MCF 10A (cell line): ENCODE data around the gene CMTM5. TPM values are rescaled to one million over a fixed set of nuclear protein-coding genes. Genes with fewer than 3 reads are reported as not detected.

ENCODE experiments used
- BruUV-seq: library from RNA; stranded (reverse); fragments of 400-500 nt; replicated peaks from 2 replicates; lab custom pipeline; 2021; lab: Mats Ljungman, UMichigan
- CTCF ChIA-PET: fragments of 300-600 bp; sonication (Branson Sonifier 250); formaldehyde crosslinking; extraction: SDS; loops from one replicate; lab custom pipeline; 2021; ENCODE audit warnings: antibody characterized with exemption, inconsistent platforms; lab: Yijun Ruan, JAX
- POLR2A ChIA-PET: fragments of 300-600, 350-650 bp; sonication (Branson Sonifier 250); formaldehyde crosslinking; extraction: SDS; loops from one replicate; lab custom pipeline; 2020; ENCODE audit warnings: antibody characterized with exemption, inconsistent platforms; lab: Yijun Ruan, JAX
- DNase-seq: peaks from one replicate; pipeline ENCODE4 v3.0.0-alpha.2; 2018; ENCODE audit not compliant: unreplicated experiment
- H3K27ac Mint-ChIP-seq: one replicate; pipeline ENCODE4 v1.8.0; 2022; ENCODE audit warnings: mild to moderate bottlenecking, low read depth, mixed read lengths; ENCODE audit not compliant: unreplicated experiment
- H3K27me3 Mint-ChIP-seq: one replicate; pipeline ENCODE4 v1.8.0; 2022; ENCODE audit warnings: mixed read lengths; ENCODE audit not compliant: insufficient read depth, unreplicated experiment
- H3K36me3 Mint-ChIP-seq: one replicate; pipeline ENCODE4 v1.8.0; 2022; ENCODE audit warnings: mild to moderate bottlenecking, moderate library complexity, mixed read lengths; ENCODE audit not compliant: insufficient read depth, unreplicated experiment
- H3K4me1 Mint-ChIP-seq: one replicate; pipeline ENCODE4 v1.8.0; 2022; ENCODE audit warnings: mixed read lengths; ENCODE audit not compliant: insufficient read depth, unreplicated experiment
- H3K4me3 Mint-ChIP-seq: one replicate; pipeline ENCODE4 v1.8.0; 2022; ENCODE audit warnings: mild to moderate bottlenecking, moderate library complexity, mixed read lengths; ENCODE audit not compliant: unreplicated experiment
- H3K9me3 Mint-ChIP-seq: one replicate; pipeline ENCODE4 v1.8.0; 2022; ENCODE audit warnings: mixed read lengths; ENCODE audit not compliant: unreplicated experiment
- intact Hi-C: fragments of 100-400 bp; cut with micrococcal nuclease; formaldehyde crosslinking; loops from 2 replicates; pipeline ENCODE4 v1.14.1; 2022
- total RNA-seq: library from RNA; stranded (reverse); gene quantifications from 2 replicates; pipeline ENCODE4 v1.2.3, GENCODE V29; 2022
- TF ChIP-seq, protein P1 (sequence below): fragments of 200-600 bp; IDR thresholded peaks from one replicate; pipeline ENCODE4 v1.8.0; 2022; ENCODE audit warnings: antibody characterized with exemption, mild to moderate bottlenecking; ENCODE audit not compliant: unreplicated experiment

CMTM5 gene
- total RNA-seq, 1 experiment from 2014 or later: not detected

DNA sequence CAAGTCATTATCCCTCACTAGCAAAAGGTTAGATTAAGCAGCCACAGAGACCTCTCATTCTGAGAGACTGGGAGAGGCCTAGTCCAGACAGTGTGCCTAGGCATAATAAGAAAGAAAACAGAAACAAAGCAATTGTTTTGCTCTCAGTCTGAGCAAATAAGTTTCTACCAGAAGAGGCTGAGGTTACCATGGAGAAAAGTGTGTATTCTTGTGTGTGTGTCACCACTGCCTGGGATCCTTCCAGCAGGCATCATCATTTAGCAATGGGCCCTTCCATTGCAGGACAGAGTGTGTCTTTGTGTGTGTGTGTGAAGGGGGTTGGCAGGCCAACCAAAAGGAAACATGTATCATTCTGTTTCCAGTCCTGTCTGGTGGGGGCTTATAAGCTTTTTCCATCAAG, 15.5 kb upstream of the CMTM5 start:
- Mint-ChIP-seq H3K27ac (no peak overlapping the region), H3K4me3 (no peak overlapping the region), H3K36me3 (no peaks in the 10 kb centered on the region), H3K27me3 (peaks cover 28% of the 10 kb centered on the region), H3K4me1 (no peaks in the 10 kb centered on the region), H3K9me3 (no peaks in the 10 kb centered on the region)
- BruUV-seq: no TSS peak
- intact Hi-C loops: no loop called here
- POLR2A ChIA-PET: no interaction called here
- CTCF ChIA-PET: interaction anchor here (1.3 to 2.1 kb wide), 3 partner anchors 18 to 34 kb away, joined by 6 to 9 read pairs (median 8); no protein-coding TSS in a partner anchor
- TF ChIP-seq, protein P1, sequence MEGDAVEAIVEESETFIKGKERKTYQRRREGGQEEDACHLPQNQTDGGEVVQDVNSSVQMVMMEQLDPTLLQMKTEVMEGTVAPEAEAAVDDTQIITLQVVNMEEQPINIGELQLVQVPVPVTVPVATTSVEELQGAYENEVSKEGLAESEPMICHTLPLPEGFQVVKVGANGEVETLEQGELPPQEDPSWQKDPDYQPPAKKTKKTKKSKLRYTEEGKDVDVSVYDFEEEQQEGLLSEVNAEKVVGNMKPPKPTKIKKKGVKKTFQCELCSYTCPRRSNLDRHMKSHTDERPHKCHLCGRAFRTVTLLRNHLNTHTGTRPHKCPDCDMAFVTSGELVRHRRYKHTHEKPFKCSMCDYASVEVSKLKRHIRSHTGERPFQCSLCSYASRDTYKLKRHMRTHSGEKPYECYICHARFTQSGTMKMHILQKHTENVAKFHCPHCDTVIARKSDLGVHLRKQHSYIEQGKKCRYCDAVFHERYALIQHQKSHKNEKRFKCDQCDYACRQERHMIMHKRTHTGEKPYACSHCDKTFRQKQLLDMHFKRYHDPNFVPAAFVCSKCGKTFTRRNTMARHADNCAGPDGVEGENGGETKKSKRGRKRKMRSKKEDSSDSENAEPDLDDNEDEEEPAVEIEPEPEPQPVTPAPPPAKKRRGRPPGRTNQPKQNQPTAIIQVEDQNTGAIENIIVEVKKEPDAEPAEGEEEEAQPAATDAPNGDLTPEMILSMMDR: no peak
- DNase-seq: no peak

DNA sequence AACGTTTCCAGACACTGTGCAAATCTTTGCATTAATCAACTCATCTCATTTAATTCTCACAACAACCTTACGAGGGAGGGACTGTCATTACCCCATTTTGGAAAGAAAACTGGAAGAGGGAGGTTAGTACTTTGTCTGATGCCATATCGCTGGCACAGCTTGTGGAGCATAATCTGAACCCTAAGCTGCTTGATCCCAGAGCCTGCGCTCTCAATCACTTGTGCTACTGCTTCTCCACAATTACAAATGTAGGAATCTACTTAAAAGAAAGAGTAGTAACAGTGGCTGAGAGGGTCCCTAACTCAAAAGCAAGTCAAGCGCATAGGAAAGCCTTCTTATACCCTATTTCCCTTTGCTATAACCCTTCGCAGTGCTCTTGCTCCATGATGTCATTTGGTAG, 15.1 kb upstream of the CMTM5 start:
- BruUV-seq: no TSS peak
- DNase-seq: no peak
- Mint-ChIP-seq H3K4me3 (no peak overlapping the region), H3K36me3 (no peaks in the 10 kb centered on the region), H3K27me3 (peaks cover 28% of the 10 kb centered on the region), H3K27ac (no peak overlapping the region), H3K9me3 (no peaks in the 10 kb centered on the region), H3K4me1 (no peaks in the 10 kb centered on the region)
- ChIA-PET CTCF (interaction anchor here (1.3 to 2.1 kb wide), 2 partner anchors 18 to 34 kb away, joined by 6 to 8 read pairs; no protein-coding TSS in a partner anchor), POLR2A (no interaction called here)
- intact Hi-C loops: loop anchor here (1.0 kb wide), 1 partner anchor 33 kb away; no protein-coding TSS in a partner anchor
- TF ChIP-seq, protein P1: no peak

DNA sequence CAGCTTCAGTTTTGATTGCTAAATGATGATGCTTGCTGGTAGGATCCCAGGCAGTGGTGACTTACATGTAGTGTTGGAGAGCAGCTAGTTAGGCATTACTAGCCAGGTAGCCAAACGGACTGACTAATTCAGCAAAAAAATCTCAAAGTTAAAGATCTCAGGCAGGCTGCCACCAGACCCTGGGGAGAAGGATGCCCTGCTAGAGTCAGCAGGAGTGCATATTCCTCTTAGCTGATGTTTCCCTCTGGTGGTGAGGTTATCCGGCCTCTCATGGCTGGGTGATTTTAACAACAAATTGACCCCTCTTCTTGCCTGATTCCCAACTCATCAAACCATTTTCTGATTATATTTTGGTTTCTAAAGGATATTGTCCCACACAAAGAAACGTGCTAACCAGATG, 14.6 kb upstream of the CMTM5 start:
- no peak for DNase-seq
- Mint-ChIP-seq H3K4me1 (no peaks in the 10 kb centered on the region), H3K4me3 (no peak overlapping the region), H3K27ac (no peak overlapping the region), H3K9me3 (no peaks in the 10 kb centered on the region), H3K36me3 (no peaks in the 10 kb centered on the region), H3K27me3 (peaks cover 33% of the 10 kb centered on the region)
- intact Hi-C loops: loop anchor here (1.0 kb wide), 1 partner anchor 34 kb away; no protein-coding TSS in a partner anchor
- POLR2A ChIA-PET: no interaction called here
- TF ChIP-seq, protein P1: no peak
- no TSS peak for BruUV-seq
- CTCF ChIA-PET: interaction anchor here (0.6 to 2.1 kb wide), 3 partner anchors 17 to 35 kb away, joined by 4 to 8 read pairs (median 6); no protein-coding TSS in a partner anchor

DNA sequence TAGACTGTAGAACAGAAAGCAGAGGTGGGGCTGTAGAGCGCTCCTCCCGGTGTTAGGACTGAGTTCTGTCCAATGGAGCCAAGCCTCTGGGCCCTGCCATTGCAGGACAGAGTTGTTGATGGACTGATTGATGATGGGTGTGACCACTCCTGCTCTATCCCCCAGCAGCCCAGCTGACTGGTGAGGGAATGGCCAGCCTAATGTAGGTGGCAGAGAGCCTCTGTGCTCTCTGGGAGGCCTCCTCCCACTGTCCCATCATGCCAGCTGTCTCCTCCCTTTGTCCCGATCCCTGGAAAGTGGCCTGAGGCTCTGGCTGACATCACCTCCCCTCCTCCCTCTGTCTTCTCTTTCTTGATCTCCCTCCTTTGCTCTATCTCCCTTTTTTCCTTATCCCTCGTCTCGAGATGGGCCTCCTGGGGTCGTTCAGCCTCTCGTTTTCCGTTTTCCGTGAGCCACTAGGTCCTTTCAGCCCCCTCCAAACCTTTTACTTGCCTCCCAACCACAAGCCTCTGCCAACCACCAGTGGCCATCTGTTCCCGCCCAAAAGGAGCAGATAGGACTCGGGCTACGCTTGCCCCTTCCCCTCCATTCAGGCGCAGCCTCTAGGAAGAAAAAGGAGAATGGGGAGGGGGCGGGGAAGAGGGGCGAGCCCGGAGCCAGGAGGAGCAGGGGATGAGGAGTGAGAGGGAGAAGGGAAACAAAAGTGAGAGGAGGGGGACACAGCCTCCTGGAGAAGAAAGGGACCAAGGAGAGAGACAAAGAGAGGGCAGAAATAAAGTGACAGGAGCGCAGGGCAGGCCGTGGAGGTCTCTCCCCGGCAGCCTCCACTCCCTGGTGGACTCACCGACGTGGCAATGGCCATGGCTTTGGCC, 12.4 kb upstream of the CMTM5 start:
- H3K36me3 Mint-ChIP-seq: no peaks in the 10 kb centered on the region
- no peak for DNase-seq
- intact Hi-C loops: no loop called here
- BruUV-seq: no TSS peak
- no peak overlapping the region for H3K27ac Mint-ChIP-seq
- TF ChIP-seq, protein P1: no peak
- ChIA-PET POLR2A (interaction anchor here (0.8 kb wide), 1 partner anchor 42 kb away, joined by 3 read pairs; no protein-coding TSS in a partner anchor), CTCF (interaction anchor here (1.0 to 1.6 kb wide), 2 partner anchors 16 to 28 kb away, joined by 4 to 9 read pairs; no protein-coding TSS in a partner anchor)
- H3K27me3 Mint-ChIP-seq: peaks cover 42% of the 10 kb centered on the region
- no peaks in the 10 kb centered on the region for H3K9me3 Mint-ChIP-seq
- H3K4me1 Mint-ChIP-seq: no peaks in the 10 kb centered on the region
- no peak overlapping the region for H3K4me3 Mint-ChIP-seq
